ENCODE data around the gene MLLT6. TPM values are rescaled to one million over a fixed set of nuclear protein-coding genes. Genes with fewer than 3 reads are reported as not detected.
A peak's percentile ranks its signal among the peaks of the same experiment; 100 is the strongest.

Gene MLLT6
- total RNA-seq, 1 donor from 2014 or later = 20.0 TPM

DNA sequence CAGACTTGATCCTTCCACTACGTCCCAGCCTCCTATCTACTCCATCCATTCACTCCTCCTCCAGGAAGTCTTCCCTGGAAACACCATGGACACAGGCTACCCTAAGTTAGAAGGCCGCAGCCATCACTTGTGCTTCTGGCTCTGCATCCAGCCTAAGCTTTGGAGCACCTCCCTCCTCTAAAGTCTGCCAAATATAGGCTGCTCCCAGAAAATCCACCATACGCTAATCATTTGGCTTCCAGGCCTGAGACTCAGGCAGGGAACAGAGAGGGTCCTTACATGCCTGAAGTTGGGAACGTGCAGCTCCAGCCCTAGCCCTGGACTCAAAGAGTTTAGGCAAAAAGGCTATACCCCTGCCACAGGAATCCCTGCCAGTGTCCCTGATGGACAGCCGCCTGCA, 36.4 kb downstream of the MLLT6 start:
- DNase-seq (ENCODE audit: low spot score) = no peak

DNA sequence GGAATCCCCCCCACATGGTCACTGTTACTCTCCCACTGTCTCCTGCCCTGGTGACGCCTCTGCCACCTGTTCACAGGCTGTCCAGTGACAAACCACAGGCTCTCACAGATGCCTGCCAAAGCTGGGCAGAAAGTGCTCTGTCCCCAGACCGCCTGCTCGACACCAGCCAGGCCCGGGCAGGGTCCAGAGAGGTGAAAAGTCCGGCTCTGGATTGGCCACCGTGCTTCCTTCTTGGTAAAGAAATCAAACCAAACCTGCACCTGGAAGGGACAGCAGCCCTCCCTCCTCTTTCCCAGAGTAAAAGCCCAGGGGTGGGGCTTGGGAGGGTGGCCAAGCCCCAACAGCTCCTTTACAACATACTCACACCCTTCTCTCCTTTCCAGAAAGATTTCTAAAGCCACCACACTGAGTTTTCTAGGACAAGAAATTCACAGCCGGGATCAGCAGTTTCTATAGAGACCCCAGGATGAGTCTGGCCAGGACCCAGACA, 36.9 kb downstream of the MLLT6 start:
- DNase-seq (ENCODE audit: low spot score) = peak; percentile 73

DNA sequence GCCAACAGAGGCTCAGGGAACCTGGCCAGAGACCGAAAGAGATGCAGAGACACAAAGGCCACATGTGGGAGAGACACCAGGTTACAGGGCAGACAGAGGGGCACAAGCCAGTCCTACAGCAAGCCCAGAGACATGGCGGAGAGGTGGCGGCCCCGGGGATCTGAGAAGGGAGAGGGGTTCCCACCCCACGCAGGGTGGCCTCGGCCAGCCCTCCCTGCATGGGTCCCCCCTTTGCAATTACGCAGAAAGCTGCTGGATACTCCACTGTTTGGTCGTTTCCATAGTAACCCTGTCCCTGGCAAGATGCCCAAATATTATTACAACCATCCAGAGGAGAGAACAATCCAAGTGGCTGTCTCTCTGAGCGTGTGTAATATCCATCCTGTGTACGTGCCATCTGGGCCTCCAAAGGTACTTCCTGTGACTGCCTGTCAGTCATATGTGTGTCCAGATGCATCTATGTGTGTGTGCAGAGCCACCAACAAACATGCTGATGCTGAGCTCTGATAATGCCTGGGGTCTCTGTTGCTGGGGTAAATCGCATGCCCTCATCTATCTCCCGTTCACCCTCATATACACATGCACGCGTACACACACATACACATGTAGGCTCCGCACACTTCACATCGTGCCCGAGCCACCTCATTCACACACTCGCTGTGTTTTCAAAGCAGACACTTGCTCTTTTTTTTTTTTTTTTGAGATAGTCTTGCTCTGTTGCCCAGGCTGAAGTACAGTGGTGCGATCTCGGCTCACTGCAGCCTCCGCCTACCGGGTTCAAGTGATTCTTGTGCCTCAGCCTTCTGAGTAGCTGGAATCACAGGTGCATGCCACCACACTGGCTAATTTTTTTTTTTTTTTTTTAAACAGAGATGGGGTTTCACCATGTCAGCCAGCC, 37.6 kb downstream of the MLLT6 start:
- peak; percentile 97 for DNase-seq (ENCODE audit: low spot score)

DNA sequence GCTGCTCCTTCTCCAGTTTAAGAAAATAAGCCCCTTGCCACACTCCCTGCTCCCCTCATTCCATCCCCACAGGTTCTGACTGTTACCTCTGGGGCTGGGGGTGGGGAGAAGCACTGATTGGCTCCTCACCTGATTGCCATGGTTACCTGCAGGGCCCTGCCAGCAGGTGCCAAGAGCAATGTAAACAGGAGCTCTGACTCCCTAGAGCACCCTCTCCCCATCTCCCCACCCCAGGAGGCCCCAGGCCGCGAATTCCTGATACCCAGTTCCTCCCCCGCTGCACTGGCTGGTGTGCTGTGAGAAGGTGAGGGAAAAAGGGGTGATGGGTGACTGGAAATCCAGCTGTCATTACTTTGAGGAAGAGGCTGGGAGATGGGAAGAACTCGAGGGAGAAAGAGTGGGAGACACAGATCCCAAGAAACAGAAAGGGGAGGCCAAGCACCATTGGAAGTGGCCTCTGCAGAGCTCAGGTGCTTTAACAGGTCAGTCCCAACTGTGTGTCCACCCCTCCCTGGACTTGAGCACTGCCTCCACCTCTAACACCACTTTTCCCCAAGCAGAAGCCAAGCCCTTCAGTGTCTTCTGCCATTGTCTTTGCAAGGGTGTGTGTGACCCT, 38.6 kb downstream of the MLLT6 start:
- peak; percentile 31 for DNase-seq (ENCODE audit: low spot score)

DNA sequence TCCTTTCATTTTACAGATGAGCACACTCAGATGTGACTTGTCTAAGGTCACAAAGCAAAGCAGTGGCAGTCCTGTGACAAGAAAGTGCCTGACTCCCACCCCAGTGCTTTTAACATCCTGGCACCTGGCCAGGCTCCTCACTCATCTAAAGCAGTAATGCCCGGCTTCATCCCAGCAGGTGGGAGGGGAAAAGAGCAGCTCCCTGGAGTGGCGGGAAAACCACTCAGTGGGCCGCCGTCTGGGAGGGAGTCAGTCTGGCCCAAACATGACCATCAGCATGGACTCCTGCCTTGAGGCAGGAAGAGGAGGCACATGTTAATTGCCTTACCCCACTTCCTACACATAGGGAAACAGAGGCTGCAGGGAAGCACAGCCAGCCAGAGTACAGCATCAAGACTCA, 40.5 kb downstream of the MLLT6 start:
- DNase-seq (ENCODE audit: low spot score) = no peak

DNA sequence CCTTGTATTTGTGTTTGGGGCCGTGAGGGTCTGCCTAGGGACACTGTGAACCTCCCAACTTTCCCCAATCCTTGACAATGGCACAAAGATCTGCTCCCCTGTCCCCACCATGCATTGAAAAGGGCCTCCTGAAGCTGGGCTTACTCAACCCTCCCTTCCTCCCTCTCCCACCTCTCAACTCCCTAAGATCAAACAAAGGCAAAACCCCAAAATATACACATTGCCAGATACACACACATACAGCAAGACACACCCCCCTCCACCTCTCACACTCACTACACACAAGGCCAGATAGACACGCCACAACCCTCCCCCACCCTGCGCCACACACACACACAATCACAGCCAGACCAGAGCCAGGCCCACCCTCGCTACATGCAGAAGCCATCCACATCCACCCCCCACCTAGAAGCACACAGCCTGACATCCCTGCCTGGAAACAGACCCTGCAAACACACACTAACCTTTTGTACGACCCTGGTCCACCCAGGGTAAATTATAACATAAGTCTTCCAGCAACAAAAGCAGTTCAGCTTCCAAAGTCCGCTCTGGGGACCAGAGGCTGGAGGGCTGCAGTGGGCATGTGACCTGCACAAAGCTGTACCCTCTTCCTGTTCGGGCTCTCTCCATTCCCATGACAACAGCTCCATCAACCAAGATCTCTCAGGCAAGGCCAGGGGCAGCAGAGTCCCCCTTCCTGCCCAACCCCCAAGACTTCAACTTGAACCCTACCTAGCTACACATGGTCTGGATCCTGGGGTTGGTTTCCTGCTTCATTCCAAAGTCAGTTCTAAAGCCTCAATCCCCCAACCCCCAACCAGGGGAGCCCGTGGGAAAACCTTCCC, 41.2 kb downstream of the MLLT6 start:
- no peak for DNase-seq (ENCODE audit: low spot score)

DNA sequence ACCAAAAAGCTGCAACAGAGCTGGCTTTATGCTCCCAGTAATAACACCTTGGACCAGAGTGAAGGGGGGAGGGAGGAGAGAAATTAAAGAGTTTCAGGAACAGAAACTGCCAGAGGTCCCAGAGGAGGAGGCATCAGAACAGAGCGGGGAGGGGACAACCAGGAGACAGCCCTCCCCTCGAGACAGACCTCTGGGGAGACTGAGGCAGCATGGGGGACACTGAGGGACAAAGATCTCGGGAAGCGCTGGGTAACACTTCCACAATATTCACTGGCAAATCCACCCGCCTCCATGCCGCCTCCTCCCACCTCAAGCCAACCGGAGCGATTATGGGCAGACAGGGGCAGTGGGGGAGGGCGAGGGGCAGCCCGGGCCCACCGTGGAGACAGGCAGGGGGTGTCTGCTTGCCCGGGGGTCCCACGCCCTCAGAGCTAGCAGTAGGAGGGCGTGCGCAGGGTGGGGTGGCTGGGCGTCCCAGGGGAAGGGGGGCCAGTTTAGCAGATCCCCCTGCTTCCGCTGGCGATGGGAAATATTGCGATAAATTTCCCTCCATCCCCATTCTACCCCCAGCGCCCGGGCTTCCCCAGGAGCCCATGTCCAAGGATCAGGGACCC, 41.9 kb downstream of the MLLT6 start:
- DNase-seq (ENCODE audit: low spot score) = no peak

DNA sequence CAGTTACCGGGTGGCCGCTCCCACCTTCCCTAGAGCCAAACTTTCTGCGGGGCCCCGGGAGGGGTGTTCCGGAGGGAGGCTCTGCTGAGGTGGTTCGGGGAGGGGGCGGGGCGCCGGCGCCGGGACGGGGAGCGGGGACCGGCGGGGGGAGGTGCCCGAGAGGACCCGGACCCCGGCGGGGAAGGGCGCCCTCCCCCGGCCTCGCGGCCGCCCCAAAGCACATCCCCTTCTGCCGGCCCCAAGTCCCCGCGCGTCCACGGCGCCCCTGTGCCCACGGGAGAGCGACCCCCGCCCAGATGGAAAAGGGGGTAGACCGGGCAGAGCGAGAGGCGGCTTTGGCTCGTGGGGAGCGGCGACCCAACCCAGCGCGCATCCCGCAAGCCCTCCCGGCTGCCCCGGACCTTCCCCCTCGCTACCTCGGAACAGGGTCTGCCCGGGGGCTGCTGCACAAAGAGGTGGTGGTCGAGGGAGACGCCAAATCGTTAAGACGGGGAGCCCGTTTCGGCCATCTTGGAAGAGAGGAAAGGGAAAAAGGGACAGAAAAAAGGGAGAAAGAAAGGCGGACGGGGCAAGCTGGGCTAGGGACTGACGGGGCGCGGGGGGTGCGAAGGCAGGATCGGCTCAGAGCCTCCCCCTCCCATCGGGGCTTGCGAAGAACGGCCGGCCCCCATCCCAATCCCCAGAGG, 42.5 kb downstream of the MLLT6 start:
- DNase-seq (ENCODE audit: low spot score) = peak; percentile 53

DNA sequence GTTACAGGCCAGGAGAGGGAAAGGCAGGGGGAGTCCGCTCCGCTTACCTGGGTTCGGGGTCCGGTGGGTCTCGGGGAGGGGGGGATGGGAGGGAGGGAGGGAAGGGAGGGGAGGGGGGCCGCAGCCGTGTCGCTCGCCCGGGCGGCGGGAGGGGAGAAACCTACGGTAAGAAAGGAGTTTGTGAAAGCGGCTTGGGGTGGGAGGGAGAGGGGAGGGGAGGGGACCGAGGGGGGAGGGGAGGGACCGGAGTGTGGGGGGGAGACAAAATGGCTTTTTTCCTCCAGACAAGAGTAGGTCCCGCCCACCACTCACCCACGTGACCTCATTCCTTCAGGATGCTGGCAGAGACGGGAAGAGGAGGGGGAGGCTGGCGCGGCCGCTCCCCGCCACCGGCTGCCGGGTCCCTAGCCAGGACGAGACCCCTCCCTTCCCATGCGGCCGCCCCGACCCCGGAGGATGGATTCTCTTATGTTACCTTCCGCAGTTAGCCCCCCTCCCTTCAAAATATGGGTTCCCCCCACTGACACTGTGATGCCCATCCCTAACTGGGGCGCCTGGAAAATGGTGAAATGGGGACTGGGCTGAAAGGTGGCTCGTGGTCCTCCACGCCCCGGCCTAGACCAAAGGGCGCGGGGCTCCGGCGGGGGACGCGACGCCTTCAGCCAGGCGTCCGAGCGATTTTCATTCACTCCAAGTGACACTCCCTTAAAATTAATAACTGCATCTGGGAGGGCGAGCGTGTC, 43.2 kb downstream of the MLLT6 start, which contains the start of gene PCGF2:
TSS of gene PCGF2 (minus strand) at position 188 of the 743 bp plus-strand sequence. CDS start 7,934 bp downstream, outside the sequence.
- peak; percentile 95 for DNase-seq (ENCODE audit: low spot score)

DNA sequence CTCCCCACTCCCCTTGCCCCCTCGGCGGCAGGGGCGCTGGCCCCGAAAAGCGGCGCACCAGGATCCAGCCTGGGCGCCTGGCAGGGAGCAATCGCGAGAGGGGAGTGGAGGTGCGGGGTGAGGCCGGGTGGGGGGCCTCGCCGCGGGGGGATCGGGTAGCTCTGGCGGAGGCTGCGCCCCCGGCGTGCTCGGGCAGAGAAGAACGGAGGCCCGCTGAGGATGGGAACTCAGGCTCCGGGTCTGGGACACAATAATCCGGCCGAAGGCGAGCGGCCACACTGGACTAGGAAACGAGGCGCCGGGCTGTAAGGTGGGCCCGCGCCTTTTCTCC, 43.8 kb downstream of the MLLT6 start:
- DNase-seq (ENCODE audit: low spot score) = no peak

DNA sequence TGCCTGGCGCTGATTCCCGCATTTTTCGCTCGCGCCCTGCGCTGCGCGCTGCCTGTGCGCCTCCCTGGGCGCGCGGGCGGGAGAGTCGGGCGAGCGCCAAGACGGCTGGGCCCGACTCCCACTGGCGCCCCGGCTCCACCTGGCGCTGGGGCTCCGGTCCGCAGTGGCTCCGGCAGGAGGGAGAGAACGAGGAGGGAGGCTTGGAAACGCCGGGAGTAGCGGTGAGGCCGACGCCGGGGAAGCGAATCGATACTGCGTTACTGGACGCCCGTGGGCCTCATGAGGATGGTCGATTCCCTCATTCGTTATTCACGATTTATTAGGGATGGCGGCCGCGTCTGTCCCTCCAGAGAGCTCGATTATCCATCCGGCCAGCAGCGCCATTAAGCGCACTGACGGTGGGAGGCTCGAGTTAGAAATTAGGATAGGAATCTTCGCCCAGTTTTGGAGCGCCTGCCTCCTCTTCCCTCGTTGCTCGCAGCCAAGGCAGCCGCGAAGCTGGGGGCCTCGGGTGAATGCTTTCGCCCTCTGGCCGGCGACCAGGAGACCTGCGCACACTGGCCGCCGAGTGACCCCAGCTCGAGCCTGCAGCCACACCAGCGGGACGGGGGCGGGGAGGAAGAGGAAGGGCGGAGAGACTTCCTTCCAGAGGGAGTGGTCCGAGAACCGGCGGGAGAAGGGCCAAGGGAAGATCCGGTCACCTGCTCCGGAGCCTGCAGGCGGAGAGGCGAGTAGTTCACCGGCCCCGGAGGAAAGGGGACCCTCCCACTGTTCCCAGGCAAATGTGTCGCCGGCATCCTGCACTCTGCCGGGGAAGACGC, 44.4 kb downstream of the MLLT6 start:
- DNase-seq (ENCODE audit: low spot score) = peak; percentile 82

DNA sequence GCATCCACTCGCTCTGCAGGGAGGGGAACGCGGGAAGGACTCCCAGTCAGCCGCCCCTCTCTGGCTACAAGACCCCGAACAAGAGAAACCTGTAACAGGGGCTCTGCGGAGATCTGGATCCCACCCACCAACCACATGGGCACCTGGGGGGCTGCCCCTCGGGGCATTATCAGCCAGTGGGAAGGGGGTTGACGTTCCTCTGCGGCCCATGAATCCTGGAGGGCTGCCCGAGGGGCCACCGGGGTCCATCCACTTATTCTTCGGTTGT, 44.9 kb downstream of the MLLT6 start:
- no peak for DNase-seq (ENCODE audit: low spot score)

DNA sequence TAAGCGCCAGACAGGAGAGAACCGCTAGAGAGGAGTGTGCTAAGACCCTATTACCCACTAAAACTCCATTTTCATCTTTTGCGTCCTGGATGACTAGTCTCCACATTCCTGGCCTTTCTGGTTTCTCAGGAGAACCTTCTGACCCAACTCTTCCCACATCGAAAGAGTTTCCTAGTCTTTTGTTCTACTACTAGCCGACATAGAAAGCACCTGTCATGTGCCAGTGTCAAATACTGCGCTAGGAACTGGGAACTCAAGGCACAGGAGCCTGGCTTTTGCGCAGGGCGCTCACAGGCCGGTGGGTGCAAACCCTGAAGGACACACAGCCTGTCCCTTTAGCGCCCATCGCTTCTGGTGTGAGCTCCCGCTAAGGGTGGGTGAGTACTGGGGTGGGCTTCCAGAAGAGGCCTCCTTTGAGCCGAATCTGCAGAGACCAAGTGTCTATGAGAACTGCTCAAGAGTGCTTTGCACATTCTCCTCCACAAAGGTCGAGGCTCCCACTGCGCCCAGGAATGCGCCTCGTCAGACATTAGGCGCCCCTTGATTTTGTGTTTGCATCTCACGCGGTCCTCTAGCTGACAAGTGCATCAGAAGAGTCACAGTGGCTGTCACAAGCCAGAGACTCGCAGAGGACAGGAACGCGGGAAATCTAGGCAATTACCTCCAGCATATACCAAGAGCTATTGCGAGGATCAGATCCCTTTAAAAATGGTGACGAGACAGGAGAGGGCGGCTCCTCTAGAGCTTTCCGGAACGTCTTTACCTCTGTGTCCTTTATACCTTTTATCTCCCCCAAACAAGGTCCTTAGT, 45.4 kb downstream of the MLLT6 start:
- DNase-seq (ENCODE audit: low spot score) = no peak

DNA sequence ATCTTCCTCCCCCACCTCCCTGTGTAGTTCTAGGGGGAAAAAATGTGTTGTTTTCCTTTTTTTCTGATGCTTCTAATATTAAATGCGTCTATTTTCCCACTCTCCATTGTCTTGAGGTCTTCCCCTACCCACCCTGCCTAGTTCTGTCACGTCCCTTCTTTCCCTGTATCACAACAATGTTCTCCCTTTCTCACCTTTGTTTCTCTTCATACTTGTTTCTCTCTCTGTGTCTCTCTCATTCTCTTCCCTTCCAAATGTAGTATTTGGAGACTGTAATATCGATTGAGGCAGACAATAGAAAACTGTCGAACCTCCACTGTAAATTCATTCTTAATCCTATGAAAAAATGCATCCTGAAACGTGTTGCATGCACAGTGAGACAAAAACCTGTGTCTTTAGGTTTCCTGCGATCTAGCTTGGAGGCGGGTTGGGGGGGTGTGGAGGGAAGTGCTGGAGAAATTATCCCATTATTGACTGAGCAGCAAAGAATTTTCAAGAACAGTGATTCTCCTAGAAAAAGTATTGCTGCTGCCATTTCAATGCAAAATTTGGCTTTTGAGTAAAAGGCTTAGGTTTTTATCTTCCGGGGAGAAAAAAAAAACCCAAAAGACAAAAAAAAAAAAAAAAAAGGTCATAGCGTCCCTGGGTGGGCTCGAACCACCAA, 46.2 kb downstream of the MLLT6 start:
- peak; percentile 31 for DNase-seq (ENCODE audit: low spot score)

DNA sequence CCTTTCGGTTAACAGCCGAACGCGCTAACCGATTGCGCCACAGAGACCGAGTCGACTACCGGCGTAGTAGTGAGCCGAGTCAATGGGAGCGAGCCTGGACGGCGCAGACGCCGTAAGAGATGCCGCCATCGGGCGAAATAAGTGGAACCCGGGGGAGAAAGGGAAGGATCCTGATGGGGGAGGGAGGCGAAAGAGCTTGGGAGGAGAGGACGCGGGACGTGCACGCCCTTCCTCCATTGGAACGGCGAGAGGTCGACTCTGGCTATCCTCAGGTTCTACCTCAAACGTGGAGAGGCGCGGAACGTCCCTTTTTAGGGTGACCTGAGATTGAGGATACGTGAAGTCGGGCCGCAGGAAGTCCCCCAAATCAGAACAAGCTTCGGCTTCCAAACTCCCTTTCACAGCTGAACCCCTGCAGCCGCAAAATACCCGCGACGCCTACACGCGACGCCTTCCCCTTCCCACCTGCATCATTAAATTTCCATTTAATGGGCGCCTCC, 46.8 kb downstream of the MLLT6 start:
- peak; percentile 91 for DNase-seq (ENCODE audit: low spot score)

DNA sequence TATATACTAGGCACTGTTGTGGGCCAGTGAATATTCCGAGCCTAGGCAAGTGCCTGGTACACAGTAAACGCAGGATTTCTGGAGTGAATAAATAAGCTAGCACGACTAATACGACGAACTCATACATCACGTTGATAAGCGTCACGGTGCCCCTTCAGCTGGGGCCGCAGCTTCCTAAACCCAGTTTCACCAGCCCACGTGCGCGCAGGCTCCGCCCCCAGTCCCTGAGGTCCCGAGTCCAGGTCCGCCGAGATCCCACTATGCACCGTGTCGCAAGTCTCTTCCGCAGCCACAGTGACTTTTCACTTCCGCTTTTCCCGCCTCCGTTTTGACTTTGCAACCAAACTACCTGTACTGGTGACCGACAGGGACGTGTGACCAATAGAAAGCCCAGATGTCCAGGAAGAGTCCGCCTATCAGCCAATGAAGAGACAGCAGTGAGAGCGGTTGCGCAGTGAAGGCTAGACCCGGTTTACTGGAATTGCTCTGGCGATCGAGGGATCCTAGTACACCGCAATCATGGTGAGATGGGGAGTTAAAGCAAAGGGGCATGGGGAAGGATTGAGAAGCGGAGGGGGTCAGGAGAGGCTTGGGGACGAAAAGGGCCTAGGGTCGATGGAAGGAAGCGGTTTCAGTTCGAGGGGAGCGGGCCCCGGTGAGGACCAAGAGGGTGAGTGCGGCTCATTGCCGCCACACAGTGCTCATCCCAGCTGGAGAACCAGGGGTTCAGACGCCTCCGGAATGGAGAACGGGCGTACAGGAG, 47.4 kb downstream of the MLLT6 start, which contains the start of gene PSMB3:
TSS of gene PSMB3 (plus strand) at position 434 of the 763 bp plus-strand sequence. CDS start at position 520, 86 bp downstream.
- DNase-seq (ENCODE audit: low spot score) = peak; percentile 100

DNA sequence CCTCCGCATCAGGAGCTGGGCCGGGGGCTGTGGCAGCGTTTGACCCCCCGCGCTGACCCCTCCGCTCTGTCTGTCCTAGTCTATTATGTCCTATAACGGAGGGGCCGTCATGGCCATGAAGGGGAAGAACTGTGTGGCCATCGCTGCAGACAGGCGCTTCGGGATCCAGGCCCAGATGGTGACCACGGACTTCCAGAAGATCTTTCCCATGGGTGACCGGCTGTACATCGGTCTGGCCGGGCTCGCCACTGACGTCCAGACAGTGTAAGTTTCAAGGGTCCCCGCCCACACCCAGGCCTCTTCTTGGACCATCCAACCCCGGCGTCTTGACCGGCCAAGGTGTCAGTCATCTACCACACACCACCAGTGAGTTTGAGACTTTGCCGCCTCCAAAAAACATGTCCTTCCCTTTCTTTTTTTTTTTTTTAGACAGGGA, 48.0 kb downstream of the MLLT6 start:
- DNase-seq (ENCODE audit: low spot score) = no peak

Data from umbilical cord (tissue), 2 donors.